Measurements from ENCODE around the gene NDST4. TPM values are rescaled to one million over a fixed set of nuclear protein-coding genes. Genes with fewer than 3 reads are reported as not detected.

Gene NDST4
- total RNA-seq, 1 donor from 2014 or later: 5.6 TPM

GRCh38 chr4:114864060-114864459 is 249.4 kb downstream of the NDST4 start:
- Mint-ChIP-seq H3K27ac (ENCODE audit: unreplicated experiment) (no peak overlapping the region), H3K9me3 (ENCODE audit: unreplicated experiment) (no peaks in the 10 kb centered on the region), H3K4me3 (ENCODE audit: unreplicated experiment) (no peak overlapping the region), H3K36me3 (ENCODE audit: unreplicated experiment) (no peaks in the 10 kb centered on the region), H3K4me1 (ENCODE audit: low read depth, unreplicated experiment) (peaks cover 4% of the 10 kb centered on the region), H3K27me3 (ENCODE audit: unreplicated experiment) (no peaks in the 10 kb centered on the region)
- no peak for DNase-seq
- no peak for TF ChIP-seq CTCF (IDR thresholded peaks at IDR 0.05; ENCODE audit: partially characterized antibody, unreplicated experiment)

- no peaks in the 10 kb centered on the region for H3K9me3 Mint-ChIP-seq (ENCODE audit: unreplicated experiment)
- DNase-seq: no peak
- no peaks in the 10 kb centered on the region for H3K36me3 Mint-ChIP-seq (ENCODE audit: unreplicated experiment)
- no peaks in the 10 kb centered on the region for H3K4me1 Mint-ChIP-seq (ENCODE audit: low read depth, unreplicated experiment)
- H3K4me3 Mint-ChIP-seq (ENCODE audit: unreplicated experiment): no peak overlapping the region
- H3K27ac Mint-ChIP-seq (ENCODE audit: unreplicated experiment): no peak overlapping the region
- H3K27me3 Mint-ChIP-seq (ENCODE audit: unreplicated experiment): no peaks in the 10 kb centered on the region
- TF ChIP-seq CTCF (IDR thresholded peaks at IDR 0.05; ENCODE audit: partially characterized antibody, unreplicated experiment): no peak
Observed at GRCh38 chr4:114860786-114861185, 252.6 kb downstream of the NDST4 start.

GRCh38 chr4:114857831-114858230 is 255.6 kb downstream of the NDST4 start:
- no peaks in the 10 kb centered on the region for H3K4me1 Mint-ChIP-seq (ENCODE audit: low read depth, unreplicated experiment)
- TF ChIP-seq CTCF (IDR thresholded peaks at IDR 0.05; ENCODE audit: partially characterized antibody, unreplicated experiment): no peak
- no peak for DNase-seq
- no peaks in the 10 kb centered on the region for H3K9me3 Mint-ChIP-seq (ENCODE audit: unreplicated experiment)
- no peaks in the 10 kb centered on the region for H3K36me3 Mint-ChIP-seq (ENCODE audit: unreplicated experiment)
- no peaks in the 10 kb centered on the region for H3K27me3 Mint-ChIP-seq (ENCODE audit: unreplicated experiment)
- H3K27ac Mint-ChIP-seq (ENCODE audit: unreplicated experiment): no peak overlapping the region
- no peak overlapping the region for H3K4me3 Mint-ChIP-seq (ENCODE audit: unreplicated experiment)

- DNase-seq: no peak
- Mint-ChIP-seq H3K27ac (ENCODE audit: unreplicated experiment) (no peak overlapping the region), H3K4me1 (ENCODE audit: low read depth, unreplicated experiment) (peaks cover 2% of the 10 kb centered on the region), H3K4me3 (ENCODE audit: unreplicated experiment) (no peak overlapping the region), H3K27me3 (ENCODE audit: unreplicated experiment) (no peaks in the 10 kb centered on the region), H3K9me3 (ENCODE audit: unreplicated experiment) (no peaks in the 10 kb centered on the region), H3K36me3 (ENCODE audit: unreplicated experiment) (no peaks in the 10 kb centered on the region)
- TF ChIP-seq CTCF (IDR thresholded peaks at IDR 0.05; ENCODE audit: partially characterized antibody, unreplicated experiment): no peak
Observed at GRCh38 chr4:114839986-114840385, 273.4 kb downstream of the NDST4 start.

GRCh38 chr4:114830628-114831027 is 282.8 kb downstream of the NDST4 start:
- H3K4me1 Mint-ChIP-seq (ENCODE audit: low read depth, unreplicated experiment): no peaks in the 10 kb centered on the region
- TF ChIP-seq CTCF (IDR thresholded peaks at IDR 0.05; ENCODE audit: partially characterized antibody, unreplicated experiment): no peak
- no peak overlapping the region for H3K4me3 Mint-ChIP-seq (ENCODE audit: unreplicated experiment)
- H3K36me3 Mint-ChIP-seq (ENCODE audit: unreplicated experiment): no peaks in the 10 kb centered on the region
- no peaks in the 10 kb centered on the region for H3K27me3 Mint-ChIP-seq (ENCODE audit: unreplicated experiment)
- no peak overlapping the region for H3K27ac Mint-ChIP-seq (ENCODE audit: unreplicated experiment)
- no peak for DNase-seq
- H3K9me3 Mint-ChIP-seq (ENCODE audit: unreplicated experiment): no peaks in the 10 kb centered on the region

All from glutamatergic neuron (in vitro differentiated cells).